ENCODE data around the gene FARP1. TPM values are rescaled to one million over a fixed set of nuclear protein-coding genes. Genes with fewer than 3 reads are reported as not detected.

Gene FARP1
- total and polyA plus RNA-seq, 2 of the 13 experiments (the other 11 are each of a cell fraction or from before 2014, with no cell fraction given) = 70.6 to 126 TPM

DNA sequence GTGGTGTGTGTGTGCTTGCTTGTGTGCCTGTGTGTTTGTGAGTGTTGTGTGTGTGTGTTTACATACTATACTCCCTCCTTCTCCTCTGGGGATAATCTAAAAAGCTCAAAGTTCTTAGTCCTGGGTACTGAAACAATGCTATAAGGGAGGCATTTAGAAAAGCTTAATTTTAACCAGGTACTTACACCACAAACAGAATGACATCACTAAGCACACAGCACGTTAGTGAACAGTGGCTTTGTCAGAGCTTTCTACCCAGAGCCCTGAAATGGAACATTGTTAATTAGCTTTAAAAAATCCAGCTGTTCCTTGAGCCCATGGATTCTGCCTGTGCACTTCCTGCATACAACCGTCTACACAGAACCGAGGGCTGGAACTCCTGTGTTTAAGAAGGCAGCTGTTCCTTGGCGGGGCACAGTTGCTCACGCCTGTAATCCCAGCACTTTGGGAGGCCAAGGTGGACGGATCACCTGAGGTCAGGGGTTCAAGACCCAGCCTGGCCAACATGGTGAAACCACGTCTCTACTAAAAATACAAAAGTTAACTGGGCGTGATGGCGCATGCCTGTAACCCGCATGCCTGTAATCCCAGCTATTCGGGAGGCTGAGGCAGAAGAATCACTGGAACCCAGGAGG lies 103.8 kb downstream of the FARP1 start (continued):
- TF ChIP-seq, protein P1, sequence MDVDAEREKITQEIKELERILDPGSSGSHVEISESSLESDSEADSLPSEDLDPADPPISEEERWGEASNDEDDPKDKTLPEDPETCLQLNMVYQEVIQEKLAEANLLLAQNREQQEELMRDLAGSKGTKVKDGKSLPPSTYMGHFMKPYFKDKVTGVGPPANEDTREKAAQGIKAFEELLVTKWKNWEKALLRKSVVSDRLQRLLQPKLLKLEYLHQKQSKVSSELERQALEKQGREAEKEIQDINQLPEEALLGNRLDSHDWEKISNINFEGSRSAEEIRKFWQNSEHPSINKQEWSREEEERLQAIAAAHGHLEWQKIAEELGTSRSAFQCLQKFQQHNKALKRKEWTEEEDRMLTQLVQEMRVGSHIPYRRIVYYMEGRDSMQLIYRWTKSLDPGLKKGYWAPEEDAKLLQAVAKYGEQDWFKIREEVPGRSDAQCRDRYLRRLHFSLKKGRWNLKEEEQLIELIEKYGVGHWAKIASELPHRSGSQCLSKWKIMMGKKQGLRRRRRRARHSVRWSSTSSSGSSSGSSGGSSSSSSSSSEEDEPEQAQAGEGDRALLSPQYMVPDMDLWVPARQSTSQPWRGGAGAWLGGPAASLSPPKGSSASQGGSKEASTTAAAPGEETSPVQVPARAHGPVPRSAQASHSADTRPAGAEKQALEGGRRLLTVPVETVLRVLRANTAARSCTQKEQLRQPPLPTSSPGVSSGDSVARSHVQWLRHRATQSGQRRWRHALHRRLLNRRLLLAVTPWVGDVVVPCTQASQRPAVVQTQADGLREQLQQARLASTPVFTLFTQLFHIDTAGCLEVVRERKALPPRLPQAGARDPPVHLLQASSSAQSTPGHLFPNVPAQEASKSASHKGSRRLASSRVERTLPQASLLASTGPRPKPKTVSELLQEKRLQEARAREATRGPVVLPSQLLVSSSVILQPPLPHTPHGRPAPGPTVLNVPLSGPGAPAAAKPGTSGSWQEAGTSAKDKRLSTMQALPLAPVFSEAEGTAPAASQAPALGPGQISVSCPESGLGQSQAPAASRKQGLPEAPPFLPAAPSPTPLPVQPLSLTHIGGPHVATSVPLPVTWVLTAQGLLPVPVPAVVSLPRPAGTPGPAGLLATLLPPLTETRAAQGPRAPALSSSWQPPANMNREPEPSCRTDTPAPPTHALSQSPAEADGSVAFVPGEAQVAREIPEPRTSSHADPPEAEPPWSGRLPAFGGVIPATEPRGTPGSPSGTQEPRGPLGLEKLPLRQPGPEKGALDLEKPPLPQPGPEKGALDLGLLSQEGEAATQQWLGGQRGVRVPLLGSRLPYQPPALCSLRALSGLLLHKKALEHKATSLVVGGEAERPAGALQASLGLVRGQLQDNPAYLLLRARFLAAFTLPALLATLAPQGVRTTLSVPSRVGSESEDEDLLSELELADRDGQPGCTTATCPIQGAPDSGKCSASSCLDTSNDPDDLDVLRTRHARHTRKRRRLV (CRISPR knock-in tag; IDR thresholded peaks at IDR 0.05) = no peak
- no peak for TF ChIP-seq ZNF879 (CRISPR knock-in tag; IDR thresholded peaks at IDR 0.05)
- no peak for TF ChIP-seq MAZ (IDR thresholded peaks at IDR 0.05; ENCODE audit: borderline replicate concordance, low read depth, low read length)
- no peak for TF ChIP-seq MAZ (CRISPR knock-in tag; IDR thresholded peaks at IDR 0.05; ENCODE audit: low read depth)
- no peak for TF ChIP-seq BRCA1 (CRISPR knock-in tag; IDR thresholded peaks at IDR 0.05)
- TF ChIP-seq NCOA1 (CRISPR knock-in tag; IDR thresholded peaks at IDR 0.05) = 0 out of 2 replicates have a peak, but pooled peaks have one; percentile 49
- TF ChIP-seq, protein P2, sequence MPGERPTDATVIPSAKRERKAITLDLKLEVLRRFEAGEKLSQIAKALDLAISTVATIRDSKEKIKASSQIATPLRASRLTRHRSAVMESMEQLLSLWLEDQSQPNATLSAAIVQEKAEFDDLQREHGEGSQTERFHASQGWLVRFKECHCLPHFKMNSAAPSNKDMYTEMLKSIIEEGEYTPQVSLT (CRISPR knock-in tag; IDR thresholded peaks at IDR 0.05; ENCODE audit: borderline replicate concordance, low read depth) = no peak
- TF ChIP-seq, protein P3, sequence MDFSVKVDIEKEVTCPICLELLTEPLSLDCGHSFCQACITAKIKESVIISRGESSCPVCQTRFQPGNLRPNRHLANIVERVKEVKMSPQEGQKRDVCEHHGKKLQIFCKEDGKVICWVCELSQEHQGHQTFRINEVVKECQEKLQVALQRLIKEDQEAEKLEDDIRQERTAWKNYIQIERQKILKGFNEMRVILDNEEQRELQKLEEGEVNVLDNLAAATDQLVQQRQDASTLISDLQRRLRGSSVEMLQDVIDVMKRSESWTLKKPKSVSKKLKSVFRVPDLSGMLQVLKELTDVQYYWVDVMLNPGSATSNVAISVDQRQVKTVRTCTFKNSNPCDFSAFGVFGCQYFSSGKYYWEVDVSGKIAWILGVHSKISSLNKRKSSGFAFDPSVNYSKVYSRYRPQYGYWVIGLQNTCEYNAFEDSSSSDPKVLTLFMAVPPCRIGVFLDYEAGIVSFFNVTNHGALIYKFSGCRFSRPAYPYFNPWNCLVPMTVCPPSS (IDR thresholded peaks at IDR 0.05) = no peak
- TF ChIP-seq, protein P4, sequence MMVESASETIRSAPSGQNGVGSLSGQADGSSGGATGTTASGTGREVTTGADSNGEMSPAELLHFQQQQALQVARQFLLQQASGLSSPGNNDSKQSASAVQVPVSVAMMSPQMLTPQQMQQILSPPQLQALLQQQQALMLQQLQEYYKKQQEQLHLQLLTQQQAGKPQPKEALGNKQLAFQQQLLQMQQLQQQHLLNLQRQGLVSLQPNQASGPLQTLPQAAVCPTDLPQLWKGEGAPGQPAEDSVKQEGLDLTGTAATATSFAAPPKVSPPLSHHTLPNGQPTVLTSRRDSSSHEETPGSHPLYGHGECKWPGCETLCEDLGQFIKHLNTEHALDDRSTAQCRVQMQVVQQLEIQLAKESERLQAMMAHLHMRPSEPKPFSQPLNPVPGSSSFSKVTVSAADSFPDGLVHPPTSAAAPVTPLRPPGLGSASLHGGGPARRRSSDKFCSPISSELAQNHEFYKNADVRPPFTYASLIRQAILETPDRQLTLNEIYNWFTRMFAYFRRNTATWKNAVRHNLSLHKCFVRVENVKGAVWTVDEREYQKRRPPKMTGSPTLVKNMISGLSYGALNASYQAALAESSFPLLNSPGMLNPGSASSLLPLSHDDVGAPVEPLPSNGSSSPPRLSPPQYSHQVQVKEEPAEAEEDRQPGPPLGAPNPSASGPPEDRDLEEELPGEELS (CRISPR knock-in tag; IDR thresholded peaks at IDR 0.05) = peak; percentile 91
- TF ChIP-seq, protein P5, sequence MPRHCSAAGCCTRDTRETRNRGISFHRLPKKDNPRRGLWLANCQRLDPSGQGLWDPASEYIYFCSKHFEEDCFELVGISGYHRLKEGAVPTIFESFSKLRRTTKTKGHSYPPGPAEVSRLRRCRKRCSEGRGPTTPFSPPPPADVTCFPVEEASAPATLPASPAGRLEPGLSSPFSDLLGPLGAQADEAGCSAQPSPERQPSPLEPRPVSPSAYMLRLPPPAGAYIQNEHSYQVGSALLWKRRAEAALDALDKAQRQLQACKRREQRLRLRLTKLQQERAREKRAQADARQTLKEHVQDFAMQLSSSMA (CRISPR knock-in tag; IDR thresholded peaks at IDR 0.05) = no peak
- TF ChIP-seq ZEB1 (IDR thresholded peaks at IDR 0.05; ENCODE audit: insufficient replicate concordance, low read depth) = no peak
- TF ChIP-seq GLI4 (CRISPR knock-in tag; IDR thresholded peaks at IDR 0.05; ENCODE audit: borderline replicate concordance) = no peak
- TF ChIP-seq, protein P6, sequence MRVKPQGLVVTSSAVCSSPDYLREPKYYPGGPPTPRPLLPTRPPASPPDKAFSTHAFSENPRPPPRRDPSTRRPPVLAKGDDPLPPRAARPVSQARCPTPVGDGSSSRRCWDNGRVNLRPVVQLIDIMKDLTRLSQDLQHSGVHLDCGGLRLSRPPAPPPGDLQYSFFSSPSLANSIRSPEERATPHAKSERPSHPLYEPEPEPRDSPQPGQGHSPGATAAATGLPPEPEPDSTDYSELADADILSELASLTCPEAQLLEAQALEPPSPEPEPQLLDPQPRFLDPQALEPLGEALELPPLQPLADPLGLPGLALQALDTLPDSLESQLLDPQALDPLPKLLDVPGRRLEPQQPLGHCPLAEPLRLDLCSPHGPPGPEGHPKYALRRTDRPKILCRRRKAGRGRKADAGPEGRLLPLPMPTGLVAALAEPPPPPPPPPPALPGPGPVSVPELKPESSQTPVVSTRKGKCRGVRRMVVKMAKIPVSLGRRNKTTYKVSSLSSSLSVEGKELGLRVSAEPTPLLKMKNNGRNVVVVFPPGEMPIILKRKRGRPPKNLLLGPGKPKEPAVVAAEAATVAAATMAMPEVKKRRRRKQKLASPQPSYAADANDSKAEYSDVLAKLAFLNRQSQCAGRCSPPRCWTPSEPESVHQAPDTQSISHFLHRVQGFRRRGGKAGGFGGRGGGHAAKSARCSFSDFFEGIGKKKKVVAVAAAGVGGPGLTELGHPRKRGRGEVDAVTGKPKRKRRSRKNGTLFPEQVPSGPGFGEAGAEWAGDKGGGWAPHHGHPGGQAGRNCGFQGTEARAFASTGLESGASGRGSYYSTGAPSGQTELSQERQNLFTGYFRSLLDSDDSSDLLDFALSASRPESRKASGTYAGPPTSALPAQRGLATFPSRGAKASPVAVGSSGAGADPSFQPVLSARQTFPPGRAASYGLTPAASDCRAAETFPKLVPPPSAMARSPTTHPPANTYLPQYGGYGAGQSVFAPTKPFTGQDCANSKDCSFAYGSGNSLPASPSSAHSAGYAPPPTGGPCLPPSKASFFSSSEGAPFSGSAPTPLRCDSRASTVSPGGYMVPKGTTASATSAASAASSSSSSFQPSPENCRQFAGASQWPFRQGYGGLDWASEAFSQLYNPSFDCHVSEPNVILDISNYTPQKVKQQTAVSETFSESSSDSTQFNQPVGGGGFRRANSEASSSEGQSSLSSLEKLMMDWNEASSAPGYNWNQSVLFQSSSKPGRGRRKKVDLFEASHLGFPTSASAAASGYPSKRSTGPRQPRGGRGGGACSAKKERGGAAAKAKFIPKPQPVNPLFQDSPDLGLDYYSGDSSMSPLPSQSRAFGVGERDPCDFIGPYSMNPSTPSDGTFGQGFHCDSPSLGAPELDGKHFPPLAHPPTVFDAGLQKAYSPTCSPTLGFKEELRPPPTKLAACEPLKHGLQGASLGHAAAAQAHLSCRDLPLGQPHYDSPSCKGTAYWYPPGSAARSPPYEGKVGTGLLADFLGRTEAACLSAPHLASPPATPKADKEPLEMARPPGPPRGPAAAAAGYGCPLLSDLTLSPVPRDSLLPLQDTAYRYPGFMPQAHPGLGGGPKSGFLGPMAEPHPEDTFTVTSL (CRISPR knock-in tag; IDR thresholded peaks at IDR 0.05; ENCODE audit: borderline replicate concordance) = peak; percentile 83; the same call in 1 of the 2 replicates

All from HepG2 (cell line).